NCI-H748 (cell line): ENCODE results near the gene FNDC3B.

ENCODE experiments used
- DNase-seq: peaks from one replicate; lab custom pipeline; 2025; ENCODE audit not compliant: unreplicated experiment; lab: John Stamatoyannopoulos, UW

FNDC3B gene

DNA sequence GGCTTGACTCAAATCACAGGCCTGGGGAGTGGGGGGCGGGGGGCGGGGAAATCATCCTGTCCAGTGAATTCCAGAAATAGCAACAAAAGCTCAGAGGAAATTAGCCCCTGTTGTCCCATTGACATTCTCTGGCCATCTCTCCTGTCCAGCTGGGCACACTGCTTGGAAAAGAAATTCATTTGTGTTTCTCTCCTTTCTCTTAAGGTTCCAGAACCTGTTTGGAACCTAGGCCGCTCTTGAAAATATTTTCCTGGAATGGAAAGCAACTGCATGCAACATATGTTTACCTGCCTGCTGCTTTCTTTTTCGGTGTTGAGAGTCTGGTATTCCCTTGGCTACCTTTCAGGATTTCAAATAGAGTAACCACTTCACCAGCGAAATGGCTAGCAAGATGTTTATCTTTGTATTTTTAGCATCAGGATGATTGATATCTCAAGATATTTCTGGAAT lies 239.8 kb downstream of the FNDC3B start:
- no peak for DNase-seq

DNA sequence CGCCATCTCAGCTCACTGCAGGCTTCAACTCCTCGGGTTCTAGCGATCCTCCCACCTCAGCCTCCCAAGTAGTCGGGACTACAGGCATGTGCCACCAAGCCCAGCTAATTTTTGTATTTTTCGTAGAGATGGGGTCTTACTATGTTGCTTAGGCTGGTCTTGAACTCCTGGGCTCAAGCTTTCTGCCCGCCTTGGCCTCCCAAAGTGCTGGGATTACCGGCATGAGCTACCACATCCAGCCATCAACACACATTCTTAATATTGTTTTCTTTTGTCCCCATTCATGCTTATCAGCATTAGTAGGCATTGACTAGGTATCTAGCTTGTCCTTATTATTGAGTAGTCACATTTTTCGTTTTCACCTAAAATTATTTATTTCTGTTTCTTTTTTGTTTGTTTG lies 240.6 kb downstream of the FNDC3B start:
- DNase-seq = no peak

DNA sequence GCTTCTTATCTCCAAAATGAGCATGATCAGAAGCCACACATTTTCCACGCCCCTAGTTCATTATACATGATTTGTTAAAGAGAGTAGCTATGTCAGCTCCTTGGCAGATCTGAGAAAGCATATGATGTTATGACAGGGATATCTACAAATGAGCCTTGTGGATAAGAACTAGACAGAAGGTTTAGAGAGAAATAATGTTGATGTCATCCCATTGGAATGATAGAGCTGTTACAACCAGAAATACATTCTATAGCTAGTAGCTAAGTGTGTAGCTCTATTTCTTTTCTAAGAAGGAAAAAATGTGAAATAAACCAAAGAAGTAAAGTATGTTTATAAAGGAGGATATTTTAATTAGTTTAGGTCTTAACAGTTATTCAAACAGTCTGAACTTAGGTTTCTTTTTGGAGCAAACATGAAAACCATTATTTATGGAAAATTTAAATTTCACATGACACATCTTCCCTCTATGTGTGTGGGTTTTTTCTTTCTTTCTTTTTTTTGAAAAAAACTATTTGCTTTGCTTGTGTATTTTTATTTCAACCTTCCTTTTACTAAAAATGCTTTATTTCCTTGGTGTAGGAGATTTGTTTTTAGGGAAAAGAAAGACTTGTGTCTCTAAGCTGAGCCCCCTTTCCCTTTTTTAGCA lies 241.2 kb downstream of the FNDC3B start:
- no peak for DNase-seq

DNA sequence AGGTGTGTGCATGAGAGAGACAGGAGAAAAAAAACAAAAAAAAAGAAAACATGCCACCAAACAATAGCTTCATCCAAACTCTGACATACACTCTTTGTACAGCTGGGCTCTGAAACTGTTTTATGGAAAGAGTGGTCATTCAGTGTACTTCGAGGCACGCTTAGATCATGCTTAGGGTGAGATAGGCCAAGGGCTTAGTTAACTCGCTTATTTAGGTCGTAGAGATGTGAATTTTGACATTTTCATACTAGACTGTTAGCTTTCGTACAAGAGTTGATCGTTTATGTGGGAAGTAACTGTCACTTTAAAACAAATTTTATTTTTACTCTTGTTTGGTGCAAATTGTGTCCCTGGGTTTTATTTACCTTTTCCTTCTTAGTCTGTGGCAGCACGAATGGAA lies 242.5 kb downstream of the FNDC3B start:
- DNase-seq = no peak

DNA sequence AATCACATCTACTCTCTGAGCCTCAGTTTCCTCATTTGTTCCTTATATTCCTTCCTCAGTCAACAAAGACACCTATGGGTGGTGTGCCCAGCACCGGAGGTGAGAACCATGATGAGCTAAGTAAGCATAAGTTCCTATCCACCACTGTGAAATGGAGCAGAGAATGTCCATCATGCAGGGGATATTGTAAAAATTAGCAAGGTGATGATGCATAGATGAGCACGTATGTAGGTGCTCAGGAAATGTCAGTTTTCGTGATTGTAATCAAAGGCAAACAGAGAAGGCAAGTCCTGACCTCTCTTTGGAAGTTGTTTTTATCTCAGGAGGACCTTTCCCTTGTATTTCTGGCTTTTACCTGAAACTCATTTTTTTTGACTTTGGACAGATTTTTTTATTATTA lies 243.5 kb downstream of the FNDC3B start:
- no peak for DNase-seq

DNA sequence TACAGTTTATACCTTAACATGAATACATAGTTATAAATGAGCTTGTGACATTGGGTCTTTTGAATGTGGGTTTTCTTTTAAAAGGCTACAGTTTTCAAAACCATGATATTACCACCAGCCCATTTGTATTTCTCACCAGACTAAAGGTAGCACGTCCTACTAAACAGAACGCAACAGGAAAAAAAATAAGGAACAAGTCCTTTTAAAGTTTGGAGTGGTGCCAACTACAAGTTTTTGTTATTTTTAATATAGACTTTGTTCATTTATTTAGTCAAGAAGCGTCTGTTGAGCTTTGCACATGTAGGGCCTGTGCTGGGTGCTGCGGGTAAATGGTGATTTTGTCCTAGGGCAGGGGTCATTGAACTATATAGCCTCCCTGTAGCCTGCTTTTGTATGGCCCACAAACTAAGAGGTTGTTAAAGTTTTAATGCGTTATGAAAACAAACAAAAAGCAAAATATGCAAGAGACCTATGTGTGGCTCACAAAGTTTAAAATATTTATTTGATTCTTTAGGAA lies 244.5 kb downstream of the FNDC3B start:
- no peak for DNase-seq

DNA sequence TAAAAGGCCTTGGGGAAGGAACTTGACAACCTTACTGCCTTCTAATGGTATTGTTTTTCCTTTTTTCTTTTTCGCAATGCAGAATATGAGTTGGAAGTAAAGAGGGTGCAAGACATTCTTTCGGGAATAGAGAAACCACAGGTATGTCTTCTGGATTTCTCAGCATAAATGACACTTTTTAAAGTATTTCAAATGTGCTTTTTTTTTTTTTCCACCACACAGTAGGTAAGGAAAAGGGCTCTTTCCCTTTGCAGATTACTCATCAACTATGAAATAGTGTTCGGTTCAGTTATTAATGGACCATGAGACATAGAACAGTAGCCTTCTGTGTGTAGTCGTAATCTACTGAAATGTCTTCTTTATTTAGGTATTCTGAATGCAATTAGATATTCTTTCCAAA lies 246.5 kb downstream of the FNDC3B start:
- DNase-seq = no peak

DNA sequence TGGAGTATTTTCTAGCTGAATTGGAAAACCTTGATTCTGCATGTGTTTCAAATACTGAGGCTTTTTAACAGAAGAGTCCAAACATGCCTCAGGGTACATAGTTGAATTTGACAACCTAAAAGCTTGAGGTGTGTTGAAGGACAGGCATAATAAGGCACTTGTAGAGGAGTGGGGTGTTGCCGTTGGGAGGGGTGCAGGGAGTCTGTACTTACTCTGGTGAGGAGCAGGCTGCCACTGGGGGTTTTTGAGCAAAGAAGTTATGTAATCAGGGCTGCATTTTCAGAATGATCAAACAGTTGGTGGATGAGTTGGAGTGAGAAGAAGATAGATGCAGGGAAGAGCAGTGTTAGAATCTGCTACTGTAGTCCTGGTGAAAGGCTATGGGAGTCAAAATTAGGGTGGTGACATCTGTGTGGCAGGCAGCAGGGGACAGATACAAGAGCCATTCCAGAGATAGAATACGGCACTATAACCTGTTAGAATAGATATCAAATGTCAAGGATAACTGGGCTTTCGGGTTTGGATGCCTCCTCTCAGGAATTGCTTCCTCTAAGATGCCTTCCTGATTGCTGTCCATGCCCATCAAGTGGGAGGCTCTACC lies 247.3 kb downstream of the FNDC3B start:
- DNase-seq = no peak

DNA sequence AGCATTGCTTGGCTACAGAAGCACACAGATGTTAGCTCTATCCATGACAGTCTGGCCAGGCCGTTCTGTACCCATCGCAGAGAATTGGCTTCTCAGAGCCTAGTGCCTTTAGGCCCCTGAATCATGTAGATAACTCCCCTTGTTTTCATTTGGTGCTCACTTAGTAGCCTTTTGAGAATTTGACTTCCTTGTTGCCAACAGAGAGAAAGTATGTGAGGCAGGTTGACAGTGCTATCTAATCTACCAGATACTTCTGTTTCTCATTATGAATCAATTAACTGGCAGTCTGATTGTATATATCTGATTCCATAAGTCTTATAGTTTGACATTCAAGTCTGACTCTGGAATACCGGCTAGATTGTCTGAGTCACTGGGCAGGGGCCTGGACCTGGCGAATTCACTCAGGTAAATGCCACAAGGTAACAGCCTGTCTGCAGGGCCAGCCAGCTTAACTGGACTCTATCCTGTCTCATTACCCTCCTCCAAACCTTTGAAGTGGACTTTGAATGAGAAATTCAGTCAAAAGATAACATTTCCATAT lies 248.6 kb downstream of the FNDC3B start:
- DNase-seq = no peak

DNA sequence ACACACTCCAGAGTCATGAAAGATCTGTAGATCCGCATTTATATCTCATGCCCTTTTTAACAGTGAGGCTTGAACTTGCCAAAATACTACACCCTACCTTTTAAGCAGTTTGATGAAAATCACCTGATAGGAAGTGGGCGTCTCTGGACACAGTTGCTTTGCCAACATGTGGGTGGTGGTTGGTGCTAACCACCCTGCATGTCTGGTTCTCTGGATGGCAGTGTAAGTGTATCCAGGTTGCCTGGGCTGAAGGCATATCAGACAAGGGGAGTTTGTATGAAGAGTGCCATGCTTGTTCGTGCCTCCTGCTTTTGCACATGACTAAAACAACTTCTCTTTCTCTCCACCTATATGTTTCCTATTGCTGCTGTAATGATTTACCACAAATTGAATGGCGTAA lies 249.3 kb downstream of the FNDC3B start:
- no peak for DNase-seq

DNA sequence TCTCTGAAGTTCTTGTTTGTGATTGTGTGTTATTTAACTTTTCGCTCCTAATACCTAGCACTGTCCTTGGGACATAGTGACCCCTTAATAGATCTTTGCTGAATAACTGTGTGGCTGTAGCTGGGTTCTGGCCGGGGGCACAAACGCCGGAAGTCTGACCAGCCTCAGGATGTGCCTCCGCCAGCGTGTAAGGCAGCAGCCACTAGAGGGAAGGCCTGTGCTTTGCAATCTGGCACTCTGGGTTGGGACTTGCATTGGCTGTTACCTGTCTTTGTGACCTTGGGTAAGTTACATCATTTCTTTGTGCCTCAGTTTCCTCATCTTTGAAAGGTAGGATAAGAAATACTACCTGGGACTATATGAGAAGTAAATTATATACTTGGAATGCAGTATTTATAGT lies 250.2 kb downstream of the FNDC3B start:
- no peak for DNase-seq

DNA sequence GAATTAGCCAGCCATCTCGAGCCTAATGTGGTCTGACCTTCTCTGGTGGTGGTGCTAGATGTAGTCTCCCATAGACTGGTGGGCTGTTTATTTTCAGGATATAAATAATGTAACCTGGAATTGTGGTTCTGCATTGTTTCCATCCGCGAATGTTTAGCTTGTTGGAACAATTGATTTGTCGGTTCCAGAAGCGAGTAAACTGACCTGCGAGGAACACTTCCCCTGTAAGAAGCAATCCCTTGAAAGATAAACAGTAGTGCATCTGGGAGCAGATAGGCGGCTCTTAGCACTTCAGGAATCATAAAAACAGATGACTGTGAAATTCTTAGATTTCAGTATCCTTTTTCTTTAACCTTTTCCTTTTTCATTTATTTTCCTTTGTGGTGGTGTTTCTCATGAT lies 251.1 kb downstream of the FNDC3B start:
- no peak for DNase-seq

DNA sequence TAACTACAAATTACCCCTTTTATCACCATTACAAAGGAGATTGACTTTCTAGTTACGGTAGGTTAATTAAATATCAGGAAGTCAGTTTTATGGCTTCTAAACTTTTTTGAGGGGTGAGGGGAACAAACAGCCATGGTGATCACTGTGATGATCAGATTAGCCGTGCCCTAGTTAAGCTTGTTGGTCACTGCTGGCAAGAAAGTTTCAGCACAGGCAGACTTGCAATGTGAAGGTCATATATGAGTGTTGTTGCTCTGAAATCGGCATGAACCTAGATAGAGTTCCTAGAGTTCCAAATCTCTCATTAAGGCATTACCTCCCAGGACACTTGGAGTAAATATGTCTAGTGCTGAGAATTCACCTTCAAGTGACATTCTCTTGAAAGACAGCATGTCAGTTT lies 252.3 kb downstream of the FNDC3B start:
- DNase-seq = no peak

DNA sequence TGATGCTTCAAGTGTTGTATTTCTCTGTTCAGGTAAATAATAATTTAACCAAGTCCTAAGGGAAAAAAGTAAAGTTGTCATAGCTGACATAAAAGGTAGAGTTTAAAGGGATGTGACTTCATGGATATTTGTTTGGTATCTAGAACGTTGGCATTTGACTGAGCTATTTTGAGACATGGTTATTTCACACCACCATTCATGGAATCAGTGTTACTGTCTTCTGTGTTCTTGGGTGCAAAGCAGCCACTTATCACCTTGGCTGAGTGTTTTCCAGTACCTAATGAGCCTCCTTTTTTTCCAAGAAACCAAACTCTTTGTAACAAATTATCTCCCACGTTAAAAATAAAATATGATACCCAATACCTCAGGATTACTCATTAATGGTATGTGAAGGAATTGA lies 253.0 kb downstream of the FNDC3B start:
- no peak for DNase-seq

DNA sequence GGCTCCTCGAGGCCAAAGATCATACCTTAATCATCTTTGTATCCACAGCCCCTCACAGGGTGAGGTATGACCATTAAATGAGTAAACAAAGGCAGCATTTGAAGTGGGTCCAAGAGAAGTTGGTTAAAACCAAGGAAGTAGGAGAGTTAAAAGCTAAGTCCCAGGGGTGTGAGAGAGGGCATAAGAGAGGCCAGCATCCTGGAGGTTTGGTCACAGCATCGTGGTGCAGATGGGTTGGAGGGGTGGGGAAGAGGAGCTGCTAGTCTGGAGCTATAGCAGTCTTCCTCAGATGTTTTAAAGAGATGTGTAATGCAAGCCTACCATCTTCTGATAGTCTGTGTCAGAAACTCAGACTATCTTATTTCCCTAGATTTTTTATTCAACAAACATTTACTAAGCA lies 253.7 kb downstream of the FNDC3B start:
- DNase-seq = no peak

DNA sequence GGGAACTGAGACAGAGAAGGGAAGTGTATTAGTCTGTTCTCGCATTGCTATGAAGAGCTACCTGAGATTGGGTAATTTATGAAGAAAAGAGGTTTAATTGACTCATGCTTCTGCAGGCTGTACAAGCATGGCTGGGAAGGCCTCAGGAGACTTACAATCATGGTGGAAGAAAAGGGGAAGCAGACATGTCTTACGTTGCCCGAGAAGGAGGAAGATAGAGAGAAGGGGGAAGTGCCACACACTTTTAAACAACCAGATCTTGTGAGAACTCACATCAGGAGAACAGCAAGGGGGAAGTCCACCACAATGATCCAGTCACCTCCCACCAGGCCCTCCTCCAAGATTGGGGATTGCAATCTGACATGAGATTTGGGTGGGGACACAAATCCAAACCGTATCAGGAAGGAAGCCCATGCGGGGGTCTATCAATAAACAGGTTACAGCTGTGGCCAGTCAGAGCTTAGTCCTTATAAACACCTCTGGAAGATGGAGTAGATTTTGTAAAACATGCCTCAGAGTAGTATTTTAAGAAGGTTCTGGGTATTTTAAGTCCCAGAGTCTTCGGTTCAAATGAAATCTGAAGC lies 254.9 kb downstream of the FNDC3B start:
- no peak for DNase-seq

DNA sequence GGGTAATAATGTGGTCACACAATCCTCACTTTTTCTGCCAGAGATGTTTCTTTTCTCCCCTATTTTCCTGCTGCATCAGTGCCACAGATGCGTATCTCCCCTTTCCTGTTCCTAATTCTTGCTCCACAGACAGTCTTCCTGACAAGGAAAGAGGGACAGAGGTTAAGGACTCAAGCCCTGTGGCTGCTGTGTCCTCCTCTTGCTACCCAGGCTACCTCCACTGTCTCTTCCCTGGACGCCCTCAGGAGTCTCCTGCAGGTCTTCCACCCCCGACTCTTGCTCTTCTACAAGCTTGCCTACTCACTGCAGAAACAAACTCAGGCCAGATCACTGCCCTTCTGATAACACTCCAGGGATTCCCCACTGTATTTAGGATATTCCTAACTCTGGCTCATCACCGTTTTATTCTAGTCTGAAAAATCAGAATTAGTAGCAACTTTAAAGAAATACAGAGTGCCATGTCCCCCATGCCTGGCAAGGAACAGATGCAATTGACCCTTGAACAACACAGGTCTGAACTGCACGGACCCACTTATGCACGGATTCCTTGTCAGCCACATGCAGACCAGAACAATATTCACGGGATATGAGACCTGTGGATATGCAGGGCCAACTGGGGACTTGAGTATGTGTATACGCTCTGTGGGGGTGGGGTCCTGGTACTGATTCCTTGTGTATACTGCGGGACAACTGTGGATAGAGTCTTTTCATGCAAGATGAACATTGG lies 257.0 kb downstream of the FNDC3B start:
- DNase-seq = no peak

DNA sequence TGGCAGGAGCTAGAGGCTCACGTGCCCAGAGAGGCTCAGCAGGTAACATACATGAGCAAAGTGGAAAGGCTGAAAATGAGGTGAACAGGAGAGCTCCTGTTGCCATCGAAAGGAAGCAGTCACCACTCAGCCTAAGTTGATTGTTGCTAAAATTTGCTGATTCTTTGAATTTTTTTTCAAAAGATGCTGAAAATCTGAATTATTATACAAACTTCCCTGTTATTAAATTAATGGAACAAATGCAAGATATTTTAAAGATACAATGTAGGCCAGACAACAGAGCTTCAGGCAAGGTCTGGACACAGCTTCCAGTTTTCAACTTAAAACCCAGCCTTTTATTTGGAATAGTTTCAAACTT lies 257.6 kb downstream of the FNDC3B start:
- no peak for DNase-seq

DNA sequence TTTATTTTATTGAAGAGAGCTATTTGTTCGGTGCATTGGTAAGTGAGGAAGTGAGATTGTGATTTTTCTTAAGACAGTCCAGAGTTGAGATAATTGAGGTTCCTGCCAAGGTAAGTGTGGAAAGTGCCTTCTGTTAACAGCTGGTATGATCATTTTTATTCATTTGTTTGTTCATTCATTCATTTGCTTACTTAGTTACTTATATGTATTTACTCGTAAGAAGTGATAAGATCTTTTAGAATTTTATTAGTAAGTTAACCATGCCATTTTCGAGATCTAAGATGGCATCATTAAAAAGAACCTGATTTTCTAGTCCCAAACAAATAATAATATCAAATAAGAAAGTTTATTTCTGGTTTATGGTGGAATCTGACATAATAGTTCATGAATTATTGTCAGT lies 258.9 kb downstream of the FNDC3B start:
- DNase-seq = no peak

DNA sequence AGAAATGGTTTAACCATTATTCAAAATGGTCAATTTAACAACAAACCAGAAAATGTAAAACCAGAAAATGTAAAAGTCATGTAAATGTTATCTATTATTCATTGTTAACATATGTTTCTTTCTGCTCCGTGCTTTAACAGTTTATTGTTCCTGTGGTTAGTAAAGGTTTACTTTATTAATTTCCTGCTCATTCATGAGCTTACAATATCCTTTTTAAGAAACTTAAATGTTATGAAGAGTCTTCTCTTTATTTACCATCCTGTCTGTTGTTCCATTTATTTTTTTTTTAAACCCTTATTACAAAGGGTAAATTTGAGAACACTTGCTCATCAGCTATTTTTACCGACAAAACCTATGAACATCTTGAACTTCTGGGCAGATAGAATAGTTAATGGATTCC lies 260.8 kb downstream of the FNDC3B start:
- no peak for DNase-seq

DNA sequence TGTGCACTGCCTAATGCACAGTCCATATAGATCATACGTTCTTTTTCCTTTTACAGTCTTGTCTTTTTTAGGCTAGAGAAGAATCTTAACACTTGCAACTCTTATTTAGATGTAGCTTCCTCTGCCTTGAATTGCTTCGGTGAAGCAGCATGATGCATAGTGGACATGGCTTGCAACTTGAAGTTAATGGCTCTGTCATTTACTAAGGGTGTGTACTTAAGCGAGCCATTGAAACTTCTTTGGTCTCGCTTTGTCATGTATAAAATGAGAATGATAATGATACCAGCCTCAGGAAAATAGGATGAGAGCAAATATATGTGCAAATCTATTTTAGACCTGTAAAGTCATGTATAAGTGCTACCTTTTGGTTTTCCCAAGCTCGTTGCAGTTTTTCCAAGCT lies 261.5 kb downstream of the FNDC3B start:
- DNase-seq = no peak

DNA sequence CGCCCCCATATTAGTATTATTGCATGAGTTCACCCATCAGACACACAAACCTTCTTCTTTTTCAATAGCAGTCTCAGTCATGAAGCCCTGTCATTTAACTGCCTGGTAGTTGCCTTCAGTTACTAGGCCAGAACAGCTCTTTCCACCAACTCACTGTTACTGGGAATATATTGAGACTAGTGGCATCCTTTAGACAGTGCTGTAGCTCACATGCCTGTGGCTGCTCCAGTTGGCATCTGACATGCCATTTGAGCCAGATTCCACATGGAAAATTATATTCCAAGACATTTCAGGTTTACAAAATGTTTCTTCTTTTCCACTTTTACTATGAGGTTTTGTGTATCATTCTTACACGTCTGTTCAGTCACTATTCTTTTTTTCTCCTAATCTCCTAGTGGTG lies 262.8 kb downstream of the FNDC3B start:
- no peak for DNase-seq
